Adrenal gland (tissue), 5 donors: ENCODE results near the gene SHISAL2B.

Experiments
- POLR2A ChIP-seq, 2 donors: fragments of 450-650 bp; IDR thresholded peaks; one replicate each; pipeline ENCODE4 v1.6.1; 2017; ENCODE audit warnings: antibody characterized with exemption in 2 of 2, mild to moderate bottlenecking in 2 of 2, moderate library complexity in 1 of 2
- TF ChIP-seq, protein P1 (sequence below), 6 experiments: fragments of 450-650 bp in 4 of 6; fragments of 200-600 bp in 2 of 6; sonication (generic) in 1 of 6; IDR thresholded peaks; 1 replicate in 5 of 6; 2 replicates in 1 of 6; pipeline versions ENCODE4 v1.5.1 to v1.8.0; 2016 to 2021; ENCODE audit warnings: antibody characterized with exemption in 6 of 6, mild to moderate bottlenecking in 2 of 6, moderate library complexity in 1 of 6
- donor health status: DM: no; HTN: no; CAD: no.

DNA sequence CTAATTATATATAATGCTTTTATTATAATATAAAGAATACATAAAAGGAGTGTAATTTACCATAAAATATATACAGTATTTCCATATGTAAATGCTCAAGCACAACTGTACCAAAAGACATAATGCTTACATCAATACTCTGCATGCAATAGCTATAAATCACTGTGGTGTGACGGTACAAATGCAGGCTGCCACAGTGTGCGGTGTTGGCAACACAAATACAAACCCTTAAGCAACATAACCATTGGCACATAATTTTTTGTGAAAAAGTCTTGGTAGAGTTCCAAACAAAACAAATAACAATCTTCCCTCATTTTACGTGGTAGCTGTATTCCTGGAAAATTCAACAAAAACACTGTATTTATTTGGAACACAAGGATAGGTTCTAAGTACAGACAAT lies 1.9 kb upstream of the SHISAL2B start:
- TF ChIP-seq, protein P1, sequence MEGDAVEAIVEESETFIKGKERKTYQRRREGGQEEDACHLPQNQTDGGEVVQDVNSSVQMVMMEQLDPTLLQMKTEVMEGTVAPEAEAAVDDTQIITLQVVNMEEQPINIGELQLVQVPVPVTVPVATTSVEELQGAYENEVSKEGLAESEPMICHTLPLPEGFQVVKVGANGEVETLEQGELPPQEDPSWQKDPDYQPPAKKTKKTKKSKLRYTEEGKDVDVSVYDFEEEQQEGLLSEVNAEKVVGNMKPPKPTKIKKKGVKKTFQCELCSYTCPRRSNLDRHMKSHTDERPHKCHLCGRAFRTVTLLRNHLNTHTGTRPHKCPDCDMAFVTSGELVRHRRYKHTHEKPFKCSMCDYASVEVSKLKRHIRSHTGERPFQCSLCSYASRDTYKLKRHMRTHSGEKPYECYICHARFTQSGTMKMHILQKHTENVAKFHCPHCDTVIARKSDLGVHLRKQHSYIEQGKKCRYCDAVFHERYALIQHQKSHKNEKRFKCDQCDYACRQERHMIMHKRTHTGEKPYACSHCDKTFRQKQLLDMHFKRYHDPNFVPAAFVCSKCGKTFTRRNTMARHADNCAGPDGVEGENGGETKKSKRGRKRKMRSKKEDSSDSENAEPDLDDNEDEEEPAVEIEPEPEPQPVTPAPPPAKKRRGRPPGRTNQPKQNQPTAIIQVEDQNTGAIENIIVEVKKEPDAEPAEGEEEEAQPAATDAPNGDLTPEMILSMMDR (IDR thresholded peaks at IDR 0.05): no peak
- no peak for TF ChIP-seq POLR2A (IDR thresholded peaks at IDR 0.05)
